Lung (tissue), 12 donors: Measurements from ENCODE around the gene KIFAP3. TPM values are rescaled to one million over a fixed set of nuclear protein-coding genes. Genes with fewer than 3 reads are reported as not detected.

Source experiments
- ATAC-seq: fragments of 200-7000 bp; cut with Tn5 transposase; one replicate; pipeline ENCODE4 v1.9.1; 2020; ENCODE audit warnings: moderate number of reproducible peaks; ENCODE audit not compliant: insufficient read depth, low FRiP score
- DNase-seq, 3 donors: peaks; one replicate each; pipeline ENCODE4 v3.0.0-alpha.2; 2013 to 2017
- H3K27ac ChIP-seq, 2 donors: one replicate each; pipeline ENCODE4 v1.5.1; 2013; ENCODE audit warnings: mild to moderate bottlenecking in 2 of 2, moderate library complexity in 2 of 2, control low read depth in 1 of 2, inconsistent platforms in 1 of 2, low read depth in 1 of 2, low read length in 1 of 2
- H3K27me3 ChIP-seq, 3 donors: one replicate each; pipeline ENCODE4 v1.5.1; 2013; ENCODE audit warnings: low read length in 2 of 3; ENCODE audit not compliant: control insufficient read depth in 3 of 3, insufficient read depth in 3 of 3
- H3K36me3 ChIP-seq, 4 donors: one replicate each; pipeline ENCODE4 v1.5.1; 2013; ENCODE audit warnings: low read length in 4 of 4, mild to moderate bottlenecking in 1 of 4, moderate library complexity in 1 of 4; ENCODE audit not compliant: control insufficient read depth in 4 of 4, insufficient read depth in 4 of 4
- H3K4me1 ChIP-seq, 5 donors: one replicate each; pipeline ENCODE4 v1.5.1; 2013; ENCODE audit warnings: low read length in 5 of 5, mild to moderate bottlenecking in 2 of 5, moderate library complexity in 1 of 5; ENCODE audit not compliant: control insufficient read depth in 5 of 5, insufficient read depth in 5 of 5
- H3K4me3 ChIP-seq: one replicate; pipeline ENCODE4 v1.5.1; 2013; ENCODE audit warnings: mild to moderate bottlenecking, control low read depth, moderate library complexity
- H3K9ac ChIP-seq, 2 donors: one replicate each; pipeline ENCODE4 v1.5.1; 2013; ENCODE audit warnings: low read length in 2 of 2, control low read depth in 1 of 2; ENCODE audit not compliant: insufficient read depth in 1 of 2
- H3K9me3 ChIP-seq, 4 donors: one replicate each; pipeline ENCODE4 v1.5.1; 2013; ENCODE audit warnings: low read length in 3 of 4, mild to moderate bottlenecking in 1 of 4, moderate library complexity in 1 of 4; ENCODE audit not compliant: control insufficient read depth in 4 of 4, insufficient read depth in 3 of 4
- CTCF ChIP-seq: IDR thresholded peaks from 2 replicates; pipeline ENCODE4 v1.5.1; 2012; ENCODE audit warnings: mild to moderate bottlenecking; ENCODE audit errors: control extremely low read depth, extremely low read depth
- WGBS, 2 donors: extraction: QIAGEN DNeasy Blood & Tissue Kit; methylation state at CpG; one replicate each; pipeline ENCODE4 v1.1.7; 2013; 5-methylcytosine and 5-hydroxymethylcytosine counted together
- polyA plus RNA-seq, 2 donors: library from polyadenylated mRNA; stranded (reverse); fragments of 200-250 nt; gene quantifications; one replicate each; pipeline ENCODE4 v1.2.1, GENCODE V29; 2013
- total RNA-seq, 2 donors: library from RNA; depleted of rRNA in 1 of 2; stranded (reverse); fragments of >200 nt in 1 of 2; gene quantifications; one replicate each; pipeline ENCODE4 v1.2.1, GENCODE V29; 2014 to 2021
- donor health status: control.
- donor health status: control.
- donor health status: Bipolar disorder and iron deficiency.
- donor health status: healthy.
- donor health status: DM: yes; HTN: yes; CAD: no.

The KIFAP3 gene
- total and polyA plus RNA-seq, 4 donors: 11.5 to 48.4 (median 17.3) TPM

- Histone ChIP-seq H3K9ac (no peak overlapping the region), H3K4me1 (no peaks in the 10 kb centered on the region), H3K36me3 (peaks cover 0 to 4% (median under 1%) of the 10 kb centered on the region in 4 donors), H3K9me3 (no peaks in the 10 kb centered on the region), H3K27me3 (no peaks in the 10 kb centered on the region), H3K27ac (no peak overlapping the region), H3K4me3 (no peak overlapping the region)
- TF ChIP-seq CTCF: no peak
- ATAC-seq: no peak
- WGBS, 2 donors: 91 to 94% methylated on average over 3 of the region's 3 CpGs
- no peak for DNase-seq
Measured at GRCh38 chr1:169957884-169958283, 116.6 kb downstream of the KIFAP3 start.

GRCh38 chr1:169951108-169951507, 123.4 kb downstream of the KIFAP3 start:
- no peak overlapping the region for H3K27ac ChIP-seq
- no peaks in the 10 kb centered on the region for H3K4me1 ChIP-seq
- H3K9me3 ChIP-seq: no peaks in the 10 kb centered on the region
- no peak for TF ChIP-seq CTCF
- no peaks in the 10 kb centered on the region for H3K27me3 ChIP-seq
- peaks cover 0 to 2% (median 0%) of the 10 kb centered on the region in 4 donors for H3K36me3 ChIP-seq
- no peak overlapping the region for H3K9ac ChIP-seq
- WGBS, 2 donors: 90 to 93% methylated on average over 1 of the region's 1 CpG
- ATAC-seq (no peak), DNase-seq (no peak)
- H3K4me3 ChIP-seq: no peak overlapping the region

- H3K27ac ChIP-seq: no peak overlapping the region
- DNase-seq (no peak), ATAC-seq (no peak)
- no peak for TF ChIP-seq CTCF
- no peaks in the 10 kb centered on the region for H3K4me1 ChIP-seq
- no peaks in the 10 kb centered on the region for H3K27me3 ChIP-seq
- H3K36me3 ChIP-seq: peaks cover 0 to 2% (median 1%) of the 10 kb centered on the region in 4 donors
- H3K4me3 ChIP-seq: no peak overlapping the region
- no peaks in the 10 kb centered on the region for H3K9me3 ChIP-seq
- H3K9ac ChIP-seq: no peak overlapping the region
Measured at GRCh38 chr1:169949139-169949538, 125.4 kb downstream of the KIFAP3 start.

GRCh38 chr1:169946206-169946605, 128.3 kb downstream of the KIFAP3 start:
- TF ChIP-seq CTCF: no peak
- peaks cover 0 to 18% (median 6%) of the 10 kb centered on the region in 5 donors for H3K4me1 ChIP-seq
- no peak overlapping the region for H3K9ac ChIP-seq
- H3K4me3 ChIP-seq: no peak overlapping the region
- DNase-seq (no peak), ATAC-seq (no peak)
- no peak overlapping the region for H3K27ac ChIP-seq
- H3K36me3 ChIP-seq: peaks cover 0 to 4% (median 1%) of the 10 kb centered on the region in 4 donors
- H3K27me3 ChIP-seq: no peaks in the 10 kb centered on the region
- H3K9me3 ChIP-seq: no peaks in the 10 kb centered on the region
